Thyroid gland (tissue), 4 donors: Measurements from ENCODE around the gene MCAM.

Experiments
- CTCF ChIP-seq, 6 experiments: fragments of 200-600 bp in 3 of 6; fragments of 450-650 bp in 3 of 6; sonication (generic) in 3 of 6; IDR thresholded peaks; one replicate each; pipeline ENCODE4 v1.5.1; 2016 to 2019; ENCODE audit warnings: antibody characterized with exemption in 6 of 6, mild to moderate bottlenecking in 2 of 6, inconsistent platforms in 1 of 6, moderate library complexity in 1 of 6
- POLR2A ChIP-seq, 2 donors: fragments of 450-650 bp; IDR thresholded peaks; one replicate each; pipeline ENCODE4 v1.6.1; 2017; ENCODE audit warnings: antibody characterized with exemption in 2 of 2, mild to moderate bottlenecking in 2 of 2, moderate library complexity in 1 of 2

GRCh38 chr11:119303227-119303718, 13.7 kb downstream of the MCAM start:
- TF ChIP-seq CTCF (IDR thresholded peaks at IDR 0.05): no peak
- TF ChIP-seq POLR2A (IDR thresholded peaks at IDR 0.05): no peak
